Liver (tissue), 9 donors: ENCODE measurements around the gene GIMAP2. TPM values are rescaled to one million over a fixed set of nuclear protein-coding genes. Genes with fewer than 3 reads are reported as not detected.

Source experiments
- DNase-seq: peaks from one replicate; pipeline ENCODE4 v3.0.0-alpha.2; 2017; ENCODE audit warnings: low spot score
- H3K27ac ChIP-seq, 2 donors: one replicate each; pipeline ENCODE4 v1.7.0; 2013; ENCODE audit warnings: inconsistent platforms in 2 of 2, low read length in 2 of 2, control low read depth in 1 of 2, low read depth in 1 of 2, mild to moderate bottlenecking in 1 of 2
- H3K27me3 ChIP-seq, 4 donors: one replicate each; pipeline versions ENCODE4 v1.6.1 to v1.7.0; 2013; ENCODE audit warnings: low read length in 3 of 4, inconsistent platforms in 1 of 4, mild to moderate bottlenecking in 1 of 4, moderate library complexity in 1 of 4; ENCODE audit not compliant: control insufficient read depth in 4 of 4, insufficient read depth in 4 of 4
- H3K36me3 ChIP-seq, 4 donors: one replicate each; pipeline versions ENCODE4 v1.6.1 to v1.7.0; 2013; ENCODE audit warnings: low read length in 3 of 4, mild to moderate bottlenecking in 3 of 4, low read depth in 1 of 4, moderate library complexity in 1 of 4; ENCODE audit not compliant: control insufficient read depth in 4 of 4, insufficient read depth in 3 of 4
- H3K4me1 ChIP-seq, 4 donors: one replicate each; pipeline versions ENCODE4 v1.6.1 to v1.7.0; 2013; ENCODE audit warnings: low read length in 3 of 4, mild to moderate bottlenecking in 3 of 4, moderate library complexity in 1 of 4; ENCODE audit not compliant: control insufficient read depth in 4 of 4, insufficient read depth in 4 of 4
- H3K4me3 ChIP-seq, 3 donors: one replicate each; pipeline versions ENCODE4 v1.6.1 to v1.7.0; 2013; ENCODE audit warnings: low read length in 3 of 3, control low read depth in 1 of 3, low read depth in 1 of 3, mild to moderate bottlenecking in 1 of 3
- H3K9ac ChIP-seq, 2 donors: one replicate each; pipeline ENCODE4 v1.7.0; 2013; ENCODE audit warnings: low read length in 2 of 2, mild to moderate bottlenecking in 2 of 2, moderate library complexity in 2 of 2, control low read depth in 1 of 2, low read depth in 1 of 2
- H3K9me3 ChIP-seq, 4 donors: one replicate each; pipeline versions ENCODE4 v1.6.1 to v1.7.0; 2013; ENCODE audit warnings: low read length in 3 of 4; ENCODE audit not compliant: control insufficient read depth in 4 of 4
- ATF3 ChIP-seq: IDR thresholded peaks from 2 replicates; pipeline ENCODE4 v1.6.1; 2016; ENCODE audit warnings: antibody characterized with exemption
- CTCF ChIP-seq: fragments of 150-350 bp; IDR thresholded peaks from 2 replicates; pipeline ENCODE4 v1.5.1; 2017; ENCODE audit warnings: improper control_type of control experiment, low read depth, low read length; ENCODE audit not compliant: missing input control
- FOXA1 ChIP-seq: IDR thresholded peaks from 2 replicates; pipeline ENCODE4 v1.6.1; 2016; ENCODE audit warnings: antibody characterized with exemption
- HNF4G ChIP-seq: IDR thresholded peaks from 2 replicates; pipeline ENCODE4 v1.6.1; 2016; ENCODE audit warnings: antibody characterized with exemption
- JUND ChIP-seq, 2 donors: IDR thresholded peaks; 2 replicates each; pipeline ENCODE4 v1.6.1; 2016; ENCODE audit warnings: antibody characterized with exemption in 2 of 2
- MAX ChIP-seq: IDR thresholded peaks from 2 replicates; pipeline ENCODE4 v1.6.1; 2016; ENCODE audit warnings: antibody characterized with exemption
- REST ChIP-seq: IDR thresholded peaks from 2 replicates; pipeline ENCODE4 v1.6.1; 2016; ENCODE audit warnings: antibody characterized with exemption, mild to moderate bottlenecking
- SP1 ChIP-seq: IDR thresholded peaks from 2 replicates; pipeline ENCODE4 v1.6.1; 2018; ENCODE audit warnings: antibody characterized with exemption, mild to moderate bottlenecking
- TAF1 ChIP-seq: conservative IDR thresholded peaks from 2 replicates; pipeline ENCODE4 v1.6.1; 2016; ENCODE audit warnings: antibody characterized with exemption, mild to moderate bottlenecking
- WGBS: extraction: QIAGEN DNeasy Blood & Tissue Kit; methylation state at CpG from one replicate; pipeline ENCODE4 v1.1.7; 2013; 5-methylcytosine and 5-hydroxymethylcytosine counted together
- polyA plus RNA-seq, 2 donors: library from polyadenylated mRNA; stranded (reverse) in 1 of 2; unstranded in 1 of 2; fragments of 200-250 nt in 1 of 2; fragments of >200 nt in 1 of 2; fragmentation: Nextera tagmentation in 1 of 2; extraction: Ambion mirVana in 1 of 2; gene quantifications; one replicate each; pipeline versions ENCODE4 v1.2.1 to v1.2.3, GENCODE V29; 2013 to 2015
- total RNA-seq, 2 donors: library from RNA; depleted of rRNA; stranded (reverse); fragments of >200 nt; gene quantifications; one replicate each; pipeline ENCODE4 v1.2.3, GENCODE V29; 2014
- donor health status: healthy.
- donor health status: healthy.
- donor health status: healthy.
- donor health status: healthy.
- donor health status: healthy.

GIMAP2 gene
- total and polyA plus RNA-seq, 4 donors: 4.9 to 9.2 (median 6.0) TPM

GRCh38 chr7:150735596-150736358 is 50.3 kb downstream of the GIMAP2 start:
- H3K9me3 ChIP-seq: no peaks in the 10 kb centered on the region
- H3K4me1 ChIP-seq: peaks cover 5 to 15% (median 12%) of the 10 kb centered on the region in 4 donors
- no peak overlapping the region for H3K27ac ChIP-seq
- no peak for DNase-seq
- no peak overlapping the region for H3K4me3 ChIP-seq
- WGBS: 92% methylated on average over 3 of the region's 3 CpGs
- no peak overlapping the region for H3K9ac ChIP-seq
- TF ChIP-seq CTCF (no peak), ATF3 (no peak), REST (no peak), SP1 (no peak), JUND (IDR thresholded peaks at IDR 0.05) (no peak)
- H3K36me3 ChIP-seq: no peaks in the 10 kb centered on the region
- H3K27me3 ChIP-seq: no peaks in the 10 kb centered on the region

- no peak for DNase-seq
- Histone ChIP-seq H3K4me1 (peaks cover 5 to 15% (median 12%) of the 10 kb centered on the region in 4 donors), H3K36me3 (no peaks in the 10 kb centered on the region), H3K9me3 (no peaks in the 10 kb centered on the region), H3K27ac (peak overlapping the region; percentile 21 to 48), H3K4me3 (peak overlapping the region in 1 of 3 donors; percentile 30), H3K27me3 (no peaks in the 10 kb centered on the region), H3K9ac (peak overlapping the region in 1 of 2 donors; percentile 2)
- 69% methylated on average over 4 of the region's 4 CpGs for WGBS
- TF ChIP-seq SP1: no peak
- TF ChIP-seq CTCF: no peak
- no peak for TF ChIP-seq FOXA1
- TF ChIP-seq TAF1: no peak
- TF ChIP-seq JUND (IDR thresholded peaks at IDR 0.05): no peak
- no peak for TF ChIP-seq MAX
- no peak for TF ChIP-seq HNF4G
Measured at GRCh38 chr7:150736864-150737263, 51.4 kb downstream of the GIMAP2 start.
